ENCODE results near the gene CD93. TPM values are rescaled to one million over a fixed set of nuclear protein-coding genes. Genes with fewer than 3 reads are reported as not detected.

CD93 gene
- total RNA-seq, 2 experiments from 2014 or later: 0.11 TPM

DNA sequence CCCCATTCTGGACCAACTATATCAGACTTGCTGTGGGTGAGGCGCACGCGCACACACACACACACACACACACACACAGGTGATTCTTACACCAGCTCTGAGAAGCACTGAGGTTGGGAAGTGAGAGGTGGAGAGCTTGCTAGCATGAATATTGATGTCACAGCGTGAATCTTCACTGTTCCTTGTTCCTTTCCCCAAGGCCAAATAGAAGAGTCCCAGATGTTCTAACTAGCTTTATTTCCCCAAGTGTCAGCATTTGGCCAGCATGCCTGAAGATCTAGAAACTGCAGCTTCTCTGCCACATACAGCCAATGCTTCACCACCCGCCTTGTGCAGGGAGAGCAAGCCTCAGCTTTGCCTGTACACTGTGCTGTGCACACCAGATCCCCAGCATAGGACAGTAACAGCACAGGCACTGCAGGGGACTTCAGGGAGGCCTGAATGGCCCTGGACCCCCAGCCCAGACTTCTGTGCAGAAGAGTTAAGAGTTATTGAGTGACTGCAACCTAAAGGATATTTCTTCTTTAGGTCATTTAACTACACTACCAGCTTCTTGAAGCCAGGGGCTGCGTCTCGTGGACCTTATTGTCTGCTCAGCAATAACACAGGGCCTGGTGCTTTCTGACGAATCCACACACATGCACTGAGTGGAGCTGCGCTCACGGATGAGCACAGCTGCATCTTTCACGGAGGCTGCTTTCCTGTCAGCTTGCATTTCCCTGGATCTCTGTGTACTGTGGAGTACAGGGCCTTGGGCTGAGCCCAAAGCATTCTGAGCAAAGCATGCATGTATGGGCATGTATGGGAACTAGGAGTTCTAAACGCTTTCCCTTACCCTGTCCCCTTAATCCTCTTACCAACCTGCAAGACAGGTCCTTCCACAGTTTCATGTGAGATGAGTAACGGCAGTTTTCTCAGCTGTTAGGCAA lies 13.9 kb upstream of the CD93 start:
- no peaks in the 10 kb centered on the region for H3K4me1 Mint-ChIP-seq (ENCODE audit: low read depth)
- H3K27me3 Mint-ChIP-seq: no peaks in the 10 kb centered on the region
- no peak overlapping the region for H3K27ac Mint-ChIP-seq
- no peaks in the 10 kb centered on the region for H3K36me3 Mint-ChIP-seq (ENCODE audit: low read depth)
- intact Hi-C loops (cut with micrococcal nuclease): no loop called here
- CTCF ChIA-PET: no interaction called here
- ATAC-seq: no peak
- H3K4me3 Mint-ChIP-seq: no peak overlapping the region
- no peak for DNase-seq
- H3K9me3 Mint-ChIP-seq: no peaks in the 10 kb centered on the region
- POLR2A ChIA-PET: no interaction called here
- TF ChIP-seq, protein P1, sequence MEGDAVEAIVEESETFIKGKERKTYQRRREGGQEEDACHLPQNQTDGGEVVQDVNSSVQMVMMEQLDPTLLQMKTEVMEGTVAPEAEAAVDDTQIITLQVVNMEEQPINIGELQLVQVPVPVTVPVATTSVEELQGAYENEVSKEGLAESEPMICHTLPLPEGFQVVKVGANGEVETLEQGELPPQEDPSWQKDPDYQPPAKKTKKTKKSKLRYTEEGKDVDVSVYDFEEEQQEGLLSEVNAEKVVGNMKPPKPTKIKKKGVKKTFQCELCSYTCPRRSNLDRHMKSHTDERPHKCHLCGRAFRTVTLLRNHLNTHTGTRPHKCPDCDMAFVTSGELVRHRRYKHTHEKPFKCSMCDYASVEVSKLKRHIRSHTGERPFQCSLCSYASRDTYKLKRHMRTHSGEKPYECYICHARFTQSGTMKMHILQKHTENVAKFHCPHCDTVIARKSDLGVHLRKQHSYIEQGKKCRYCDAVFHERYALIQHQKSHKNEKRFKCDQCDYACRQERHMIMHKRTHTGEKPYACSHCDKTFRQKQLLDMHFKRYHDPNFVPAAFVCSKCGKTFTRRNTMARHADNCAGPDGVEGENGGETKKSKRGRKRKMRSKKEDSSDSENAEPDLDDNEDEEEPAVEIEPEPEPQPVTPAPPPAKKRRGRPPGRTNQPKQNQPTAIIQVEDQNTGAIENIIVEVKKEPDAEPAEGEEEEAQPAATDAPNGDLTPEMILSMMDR (IDR thresholded peaks at IDR 0.05): no peak

DNA sequence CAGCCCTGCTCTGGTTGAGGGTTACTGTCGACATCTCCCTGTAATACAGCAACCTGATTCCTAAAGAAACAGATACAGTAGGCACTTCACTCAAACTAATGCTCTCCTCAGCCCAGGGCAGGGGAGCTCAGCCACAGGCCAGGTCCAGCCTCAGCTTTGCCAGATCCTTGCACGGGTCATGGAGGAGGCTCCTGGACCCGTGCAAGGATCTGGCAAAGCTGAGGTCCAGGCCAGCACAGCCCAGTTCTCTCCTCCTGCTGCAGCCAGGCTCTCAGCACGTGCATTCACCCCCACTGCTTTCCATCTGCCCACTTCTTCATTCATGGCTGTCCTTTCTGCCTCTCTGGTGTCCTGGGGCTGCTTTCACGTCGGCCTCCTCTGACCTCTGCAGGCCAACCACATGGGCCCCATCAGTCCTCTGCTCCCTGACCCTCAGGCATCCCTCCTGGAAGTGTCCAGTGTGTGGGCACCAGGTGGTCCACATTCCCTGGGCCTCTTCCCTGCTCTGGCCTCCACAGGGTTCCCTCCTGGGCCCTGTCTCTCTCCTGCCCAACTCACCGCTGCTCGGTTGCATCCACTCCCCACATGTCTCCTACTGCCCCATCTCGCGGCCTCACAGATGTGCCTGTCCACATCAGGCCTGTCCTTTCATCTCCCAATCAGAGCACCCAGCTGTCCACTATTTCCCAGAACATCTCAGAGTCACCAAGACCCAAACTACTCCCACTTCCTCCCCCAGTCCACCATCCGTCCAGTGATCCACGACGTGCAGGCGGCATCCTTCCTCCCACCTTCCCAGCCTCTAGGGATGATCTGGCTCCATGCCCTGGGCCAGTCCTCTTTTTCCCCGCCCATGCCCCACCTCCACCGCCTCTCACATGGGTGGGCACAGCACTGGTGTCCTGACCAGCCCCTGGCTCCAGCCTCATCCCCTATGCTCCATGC lies 11.8 kb upstream of the CD93 start:
- no peaks in the 10 kb centered on the region for H3K27me3 Mint-ChIP-seq
- H3K9me3 Mint-ChIP-seq: no peaks in the 10 kb centered on the region
- no peak for ATAC-seq
- CTCF ChIA-PET: no interaction called here
- DNase-seq: no peak
- intact Hi-C loops (cut with micrococcal nuclease): no loop called here
- TF ChIP-seq, protein P1 (IDR thresholded peaks at IDR 0.05): no peak
- H3K27ac Mint-ChIP-seq: no peak overlapping the region
- no peaks in the 10 kb centered on the region for H3K36me3 Mint-ChIP-seq (ENCODE audit: low read depth)
- H3K4me3 Mint-ChIP-seq: no peak overlapping the region
- H3K4me1 Mint-ChIP-seq (ENCODE audit: low read depth): no peaks in the 10 kb centered on the region
- POLR2A ChIA-PET: no interaction called here

DNA sequence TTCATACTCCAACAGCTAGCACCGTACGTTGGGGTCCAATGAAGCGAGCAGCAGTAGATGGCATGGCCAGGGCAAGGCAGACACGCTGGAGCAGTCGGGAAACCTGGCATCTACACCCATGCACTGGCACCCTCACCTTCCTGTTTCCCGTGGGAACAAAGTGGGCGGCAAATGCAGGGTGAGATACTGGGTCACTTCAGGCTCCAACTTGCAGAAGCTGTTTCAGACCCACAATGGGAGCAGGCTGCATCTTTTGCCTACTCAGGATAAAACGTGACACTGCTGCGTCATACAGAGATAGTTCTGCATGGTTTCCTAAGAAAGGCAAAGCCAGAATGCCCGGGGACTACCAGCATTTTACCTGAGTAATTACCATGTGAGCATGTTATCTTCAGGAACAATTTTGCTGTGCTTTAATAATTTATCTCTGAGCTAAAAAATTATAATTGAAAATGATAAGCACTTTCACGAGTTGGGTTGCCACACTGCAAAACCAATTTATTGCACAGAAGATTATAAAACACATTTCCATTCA lies 10.9 kb upstream of the CD93 start:
- H3K4me3 Mint-ChIP-seq: no peak overlapping the region
- CTCF ChIA-PET: no interaction called here

DNA sequence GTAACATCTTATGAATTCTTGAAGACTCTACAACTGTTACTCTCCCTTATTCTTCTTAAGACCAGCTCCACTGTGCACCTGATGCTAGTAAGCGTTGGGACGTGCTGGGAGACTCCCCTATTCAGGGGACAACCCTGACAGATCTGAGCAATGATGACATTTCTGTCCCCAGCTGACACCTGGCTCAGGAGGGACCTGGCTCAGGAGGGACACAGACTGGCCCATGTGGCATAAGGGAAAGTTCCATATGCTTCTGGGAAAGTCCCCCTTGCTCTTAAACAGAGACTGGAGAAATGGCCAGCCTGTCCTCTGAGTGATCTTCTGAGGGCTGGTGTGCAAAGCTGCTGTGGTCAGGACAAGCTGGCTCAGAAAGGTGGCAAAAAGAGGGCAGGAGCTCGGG lies 10.0 kb upstream of the CD93 start:
- Mint-ChIP-seq H3K9me3 (no peaks in the 10 kb centered on the region), H3K27ac (no peak overlapping the region), H3K4me1 (ENCODE audit: low read depth) (no peaks in the 10 kb centered on the region), H3K36me3 (ENCODE audit: low read depth) (no peaks in the 10 kb centered on the region), H3K27me3 (no peaks in the 10 kb centered on the region), H3K4me3 (no peak overlapping the region)
- intact Hi-C loops (cut with micrococcal nuclease): no loop called here
- TF ChIP-seq, protein P1 (IDR thresholded peaks at IDR 0.05): no peak
- ATAC-seq (no peak), DNase-seq (no peak)
- POLR2A ChIA-PET: interaction anchor here (1.0 kb wide), 1 partner anchor 15 kb away, joined by 3 read pairs; no protein-coding TSS in a partner anchor
- CTCF ChIA-PET: no interaction called here

More for the DNA sequence above, 10.9 kb upstream of the CD93 start:
- DNase-seq: no peak
- H3K9me3 Mint-ChIP-seq: no peaks in the 10 kb centered on the region
- intact Hi-C loops (cut with micrococcal nuclease): no loop called here
- TF ChIP-seq, protein P1 (IDR thresholded peaks at IDR 0.05): no peak
- H3K27ac Mint-ChIP-seq: no peak overlapping the region
- no peaks in the 10 kb centered on the region for H3K36me3 Mint-ChIP-seq (ENCODE audit: low read depth)
- ATAC-seq: no peak
- H3K4me1 Mint-ChIP-seq (ENCODE audit: low read depth): no peaks in the 10 kb centered on the region
- POLR2A ChIA-PET: interaction anchor here (1.0 kb wide), 1 partner anchor 14 kb away, joined by 3 read pairs; no protein-coding TSS in a partner anchor
- H3K27me3 Mint-ChIP-seq: no peaks in the 10 kb centered on the region

Measured in activated CD8-positive, alpha-beta T cell treated with anti-CD3 and anti-CD28 coated beads for 36 hours (primary cell).